A673 (cell line): ENCODE data around the gene MGMT.

Experiments used
- EZH2 ChIP-seq: fragments of 200-600 bp; sonication (generic); IDR thresholded peaks from 2 replicates; pipeline ENCODE4 v1.6.1; 2017; ENCODE audit warnings: borderline replicate concordance, low read depth, mild to moderate bottlenecking, mixed read lengths, antibody characterized with exemption, low read length; ENCODE audit not compliant: poor library complexity, severe bottlenecking
- TF ChIP-seq, protein P1 (sequence below): fragments of 300-800, 200-600 bp; sonication (generic); conservative IDR thresholded peaks from 2 replicates; pipeline ENCODE4 v1.5.1; 2017; ENCODE audit warnings: low read depth, mild to moderate bottlenecking, antibody characterized with exemption, low read length, moderate library complexity, mixed read lengths

DNA sequence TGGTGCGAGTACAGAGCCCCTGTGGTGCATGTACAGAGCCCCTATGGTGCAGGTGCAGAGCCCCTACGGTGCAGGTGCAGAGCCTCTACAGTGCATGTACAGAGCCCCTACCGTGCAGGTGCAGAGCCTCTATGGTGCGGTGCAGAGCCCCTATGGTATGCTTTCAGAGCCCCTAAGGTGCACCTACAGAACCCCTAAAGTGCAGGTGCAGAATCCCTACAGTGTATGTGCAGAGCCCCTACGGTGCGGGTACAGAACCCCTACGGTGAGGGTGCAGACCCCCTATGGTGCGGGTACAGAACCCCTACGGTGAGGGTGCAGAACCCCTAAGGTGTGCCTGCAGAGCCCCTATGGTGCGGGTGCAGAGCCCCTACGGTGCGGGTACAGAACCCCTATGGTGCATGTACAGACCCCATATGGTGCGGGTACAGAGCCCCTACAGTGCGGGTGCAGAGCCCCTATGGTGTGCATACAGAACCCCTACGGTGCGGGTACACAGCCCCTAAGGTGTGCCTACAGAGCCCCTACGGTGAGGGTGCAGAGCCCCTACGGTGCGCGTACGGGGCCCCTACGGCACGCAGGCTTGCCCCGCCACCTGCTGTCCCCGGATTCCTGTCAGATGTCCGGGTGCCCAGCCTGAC, 53.5 kb downstream of the MGMT start:
- TF ChIP-seq, protein P1, sequence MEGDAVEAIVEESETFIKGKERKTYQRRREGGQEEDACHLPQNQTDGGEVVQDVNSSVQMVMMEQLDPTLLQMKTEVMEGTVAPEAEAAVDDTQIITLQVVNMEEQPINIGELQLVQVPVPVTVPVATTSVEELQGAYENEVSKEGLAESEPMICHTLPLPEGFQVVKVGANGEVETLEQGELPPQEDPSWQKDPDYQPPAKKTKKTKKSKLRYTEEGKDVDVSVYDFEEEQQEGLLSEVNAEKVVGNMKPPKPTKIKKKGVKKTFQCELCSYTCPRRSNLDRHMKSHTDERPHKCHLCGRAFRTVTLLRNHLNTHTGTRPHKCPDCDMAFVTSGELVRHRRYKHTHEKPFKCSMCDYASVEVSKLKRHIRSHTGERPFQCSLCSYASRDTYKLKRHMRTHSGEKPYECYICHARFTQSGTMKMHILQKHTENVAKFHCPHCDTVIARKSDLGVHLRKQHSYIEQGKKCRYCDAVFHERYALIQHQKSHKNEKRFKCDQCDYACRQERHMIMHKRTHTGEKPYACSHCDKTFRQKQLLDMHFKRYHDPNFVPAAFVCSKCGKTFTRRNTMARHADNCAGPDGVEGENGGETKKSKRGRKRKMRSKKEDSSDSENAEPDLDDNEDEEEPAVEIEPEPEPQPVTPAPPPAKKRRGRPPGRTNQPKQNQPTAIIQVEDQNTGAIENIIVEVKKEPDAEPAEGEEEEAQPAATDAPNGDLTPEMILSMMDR = no peak
- no peak for TF ChIP-seq EZH2
